GM19438 (cell line): ENCODE data around the gene EMD.

Source experiments
- ATAC-seq: cut with Tn5 transposase; IDR thresholded peaks from one replicate; pipeline ENCODE4 v1.9.1; 2021; ENCODE audit warnings: low read depth; ENCODE audit not compliant: unreplicated experiment

The EMD gene

DNA sequence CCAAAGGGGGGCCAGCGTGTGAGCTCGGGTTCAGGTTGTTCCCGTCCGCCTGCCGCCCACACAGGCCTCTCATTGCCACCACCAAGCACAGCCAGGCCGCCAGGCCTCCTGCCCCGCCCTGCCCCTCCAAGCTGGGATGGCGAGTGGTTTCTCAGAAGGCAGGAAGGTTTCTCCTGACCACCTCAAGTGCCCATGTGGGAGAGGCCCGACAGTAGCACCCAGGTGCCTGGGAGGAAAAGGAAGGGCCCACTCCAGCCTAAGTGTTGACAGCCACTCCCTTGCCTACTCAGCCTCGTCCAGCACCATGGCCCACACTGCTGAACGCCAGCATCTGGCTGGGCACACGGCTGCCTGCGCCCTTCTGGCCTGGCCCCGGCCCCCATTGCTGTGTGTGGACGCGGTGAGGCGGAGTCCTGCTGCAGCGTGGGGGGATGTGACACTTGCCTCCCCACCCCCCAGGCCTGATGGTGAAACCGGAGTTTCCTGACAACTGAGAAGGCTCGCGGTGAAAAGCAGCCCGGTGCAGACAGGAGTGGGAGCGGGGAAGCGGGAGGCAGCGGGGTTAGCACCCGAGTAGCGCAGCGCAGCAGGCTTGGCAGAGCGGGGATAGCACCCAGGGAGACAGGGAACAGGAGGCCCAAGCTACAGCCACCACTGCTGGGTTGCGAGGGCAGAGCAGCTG lies 23.9 kb upstream of the EMD start:
- ATAC-seq = no peak

DNA sequence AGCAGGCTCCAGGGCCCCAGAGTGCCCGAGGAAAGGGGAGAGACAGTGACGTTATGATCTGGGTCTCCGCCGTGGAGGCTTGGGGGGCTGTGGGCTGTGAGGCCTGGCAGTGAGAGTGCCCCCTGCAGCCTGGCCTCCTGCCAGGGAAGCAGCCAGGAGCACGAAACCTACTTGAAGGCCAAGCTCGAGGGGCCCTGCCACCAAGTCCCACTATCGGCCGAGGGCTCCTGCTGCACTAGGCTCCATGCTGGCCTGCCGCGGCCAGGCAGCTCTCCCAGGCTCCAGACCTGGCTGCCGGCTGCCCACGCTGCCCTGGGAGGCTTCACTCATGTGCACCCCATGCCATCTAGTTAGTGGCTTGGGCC lies 23.3 kb upstream of the EMD start:
- ATAC-seq = no peak

DNA sequence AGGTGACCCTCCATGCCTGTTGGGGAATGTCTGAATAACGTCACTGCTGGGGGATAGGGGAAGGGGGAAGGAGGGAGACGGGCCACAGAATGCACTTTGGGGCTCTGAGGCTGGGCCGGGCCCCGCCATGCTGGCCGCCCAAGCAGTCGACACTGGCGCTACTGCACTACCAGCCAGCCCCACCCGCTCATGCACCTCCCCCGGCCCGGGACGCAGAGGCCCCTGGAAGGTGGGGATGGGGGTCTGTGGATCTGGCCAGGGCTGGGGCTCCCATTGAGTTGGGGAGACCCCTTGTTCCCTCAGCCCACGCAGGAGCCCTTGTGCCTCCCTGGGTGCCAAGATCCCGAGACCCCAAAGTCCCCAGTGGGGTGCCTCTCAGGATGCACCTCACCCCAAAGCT lies 22.5 kb upstream of the EMD start:
- no peak for ATAC-seq

DNA sequence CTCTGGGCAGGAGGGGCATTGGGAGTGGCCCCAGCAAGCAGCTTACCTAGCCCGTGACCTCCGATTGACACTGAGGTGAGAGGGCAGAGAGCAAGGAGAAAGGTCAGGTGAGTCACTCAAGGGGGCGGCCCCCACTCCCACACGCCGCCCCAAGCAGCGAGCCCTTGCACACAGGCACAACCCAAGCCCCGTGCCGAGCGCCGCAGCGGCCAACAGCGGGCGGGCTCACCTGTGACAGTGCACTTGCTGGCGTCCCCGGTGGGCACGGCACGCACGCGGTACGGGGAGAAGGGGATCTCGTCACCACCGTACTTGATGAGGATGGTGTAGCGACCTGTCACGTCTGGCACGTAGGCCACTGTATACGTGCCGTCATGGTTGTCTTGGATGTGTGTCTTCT lies 21.9 kb upstream of the EMD start:
- ATAC-seq = no peak

DNA sequence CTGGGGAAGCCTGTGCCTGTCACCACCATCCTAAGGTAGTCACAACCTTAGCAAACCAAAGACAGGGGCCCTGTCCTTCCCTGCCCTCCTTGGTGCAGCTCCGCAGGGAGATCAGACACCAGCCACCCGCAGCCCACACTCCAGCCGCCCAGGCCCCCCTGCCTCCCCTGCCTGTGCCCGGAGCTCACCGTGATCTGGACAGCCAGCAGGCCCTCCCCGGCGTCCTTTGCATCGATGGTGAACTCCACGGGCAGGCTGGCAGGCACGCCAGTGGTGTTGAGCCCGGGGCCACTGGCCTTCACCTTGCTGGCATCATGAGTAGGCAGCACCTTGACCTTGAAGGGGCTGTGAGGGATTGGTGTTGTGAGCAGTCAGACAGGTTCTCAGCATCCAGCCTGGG lies 21.1 kb upstream of the EMD start:
- no peak for ATAC-seq

DNA sequence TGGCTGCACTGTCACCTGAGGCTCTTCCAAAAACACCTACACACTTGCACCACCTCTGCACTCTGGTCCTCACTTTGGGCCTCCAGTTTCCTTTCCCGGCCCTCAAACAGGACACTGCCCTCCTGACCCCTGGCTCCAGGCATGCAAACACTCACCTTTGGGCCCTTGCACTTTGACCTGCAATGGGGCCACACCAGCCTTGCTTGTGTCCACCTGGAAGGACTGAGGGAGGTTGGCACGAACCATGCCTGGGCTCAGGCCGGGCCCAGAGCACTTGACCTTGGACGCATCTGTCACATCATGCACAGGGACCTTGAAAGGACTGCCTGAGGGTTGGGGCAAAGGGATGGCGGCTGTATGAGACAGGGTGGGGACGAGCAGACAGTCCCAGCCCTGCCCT lies 20.3 kb upstream of the EMD start:
- no peak for ATAC-seq

DNA sequence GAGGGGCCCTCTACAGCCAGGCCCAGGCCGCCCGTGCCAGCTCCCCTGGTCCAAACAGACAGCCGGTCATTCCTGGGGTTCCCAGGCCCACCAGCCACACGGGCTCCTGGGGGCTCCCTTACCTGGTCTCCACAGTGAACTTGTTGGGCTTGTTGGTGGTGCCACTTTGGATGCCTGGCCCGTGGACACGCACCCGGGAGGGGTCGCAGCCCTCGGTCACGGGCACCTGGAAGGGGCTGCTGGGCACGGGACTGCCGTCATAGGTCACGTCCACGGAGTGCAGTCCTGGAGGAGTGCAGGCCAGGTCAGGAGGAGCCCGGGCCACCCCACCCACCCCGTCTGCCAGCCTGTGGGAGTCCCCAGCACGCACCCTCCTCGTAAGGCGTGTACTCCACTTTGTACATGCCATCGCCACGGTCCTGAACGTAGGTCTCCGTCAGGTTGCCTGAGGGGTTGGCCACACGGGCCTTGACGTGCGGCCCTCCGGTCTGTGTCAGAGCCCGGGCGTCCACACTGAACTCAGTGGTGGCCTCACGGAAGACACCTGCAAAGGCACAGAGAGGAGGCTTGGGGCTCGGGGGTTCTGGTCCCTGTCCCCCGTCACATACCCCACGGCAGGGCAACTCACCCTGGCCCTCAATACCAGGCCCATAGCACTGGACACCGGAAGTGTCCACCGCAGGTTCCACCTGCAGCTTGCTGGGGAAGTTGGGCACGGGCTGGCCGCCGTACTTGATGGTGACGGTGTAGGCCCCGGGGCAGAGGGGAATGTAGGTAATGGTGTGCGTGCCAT lies 19.5 kb upstream of the EMD start:
- no peak for ATAC-seq

DNA sequence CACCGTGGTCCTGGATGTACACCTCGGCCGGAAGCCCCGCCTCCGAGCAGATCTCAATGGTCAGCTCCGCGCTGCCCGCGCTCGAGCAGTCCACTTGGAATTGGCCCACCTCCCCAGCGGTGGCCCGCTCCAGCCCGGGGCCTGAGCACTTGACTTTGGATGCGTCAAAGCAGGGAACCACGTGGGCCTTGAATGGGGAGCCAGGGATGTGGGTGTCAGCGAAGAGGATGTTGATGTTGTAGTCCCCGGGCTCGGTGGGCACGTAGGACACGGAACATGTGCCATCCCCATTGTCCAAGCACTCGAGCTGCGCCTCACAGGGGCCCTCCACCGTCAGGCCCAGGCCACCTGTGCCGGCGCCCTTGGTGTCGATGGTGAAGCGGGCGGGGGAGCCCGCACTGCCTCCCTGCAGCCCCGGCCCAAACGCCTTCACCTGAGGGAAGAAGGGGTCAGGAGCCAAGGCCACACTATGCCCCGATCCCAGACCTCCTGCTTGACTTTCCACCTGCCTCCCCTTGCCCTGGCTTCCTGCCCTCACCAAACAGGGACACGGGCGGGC lies 18.9 kb upstream of the EMD start:
- ATAC-seq = no peak

DNA sequence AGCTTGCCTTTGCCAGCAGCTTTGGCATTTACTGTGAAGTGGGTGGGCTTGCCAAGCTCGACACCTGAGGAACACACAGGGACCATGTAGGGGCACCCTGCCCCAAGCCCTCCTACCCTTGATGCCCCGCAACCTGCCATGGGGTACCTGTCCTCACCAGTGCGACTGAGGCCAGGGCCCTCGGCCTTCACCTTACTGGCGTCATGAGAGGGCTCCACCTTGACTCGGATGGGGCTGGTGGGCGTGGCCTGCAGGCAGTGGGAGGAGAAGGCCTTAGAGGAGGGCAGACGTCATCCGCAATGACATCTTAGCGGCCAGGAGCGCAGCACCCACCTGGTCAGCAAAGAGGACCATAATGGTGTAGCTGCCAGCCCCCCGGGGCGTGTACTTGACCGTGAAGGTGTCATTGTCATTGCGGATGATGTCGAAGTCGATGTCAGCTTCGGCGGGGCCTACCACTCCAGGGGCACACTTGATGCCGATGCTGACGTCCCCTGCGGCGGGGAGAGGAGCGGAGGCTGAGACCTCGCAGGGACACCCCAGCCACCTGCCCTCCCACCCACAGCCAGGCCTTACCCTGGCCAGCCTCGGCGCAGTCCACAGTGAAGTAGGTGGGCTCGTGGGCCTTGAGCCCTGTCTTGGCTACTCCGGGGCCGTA lies 16.9 kb upstream of the EMD start:
- no peak for ATAC-seq

DNA sequence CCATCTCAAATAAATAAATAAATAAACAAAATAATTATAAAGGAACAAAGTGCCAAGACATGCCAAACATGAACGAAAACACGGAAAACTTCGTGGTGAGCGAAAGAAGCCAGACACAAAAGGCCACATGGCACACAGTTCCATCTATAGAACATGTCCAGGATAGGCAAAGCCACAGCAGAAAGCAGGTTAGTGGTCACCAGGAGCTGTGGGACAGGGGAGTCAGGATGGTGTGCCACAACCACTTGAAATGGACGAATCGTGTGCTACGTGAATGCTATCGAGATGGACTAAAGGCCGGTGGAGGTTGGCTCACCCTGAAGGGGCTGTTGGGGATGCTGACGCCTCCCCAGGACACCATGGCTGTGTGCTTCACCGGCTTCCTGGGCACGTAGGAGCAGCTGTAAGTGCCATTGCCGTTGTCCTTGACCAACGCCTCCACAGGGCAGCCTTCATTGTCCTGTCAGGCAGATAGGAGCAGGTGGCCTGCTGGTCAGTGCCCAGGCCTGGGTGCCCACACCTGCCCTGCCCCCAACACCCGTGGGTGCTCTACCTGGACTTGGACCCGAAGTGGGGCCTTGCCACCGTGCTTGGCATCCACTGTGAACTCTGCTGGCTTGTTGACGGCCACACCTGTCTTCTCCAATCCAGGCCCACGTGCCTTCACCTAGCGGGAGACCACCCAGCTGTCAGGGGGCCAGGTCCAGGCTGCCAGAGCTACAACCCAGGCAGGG lies 15.2 kb upstream of the EMD start:
- ATAC-seq = no peak

DNA sequence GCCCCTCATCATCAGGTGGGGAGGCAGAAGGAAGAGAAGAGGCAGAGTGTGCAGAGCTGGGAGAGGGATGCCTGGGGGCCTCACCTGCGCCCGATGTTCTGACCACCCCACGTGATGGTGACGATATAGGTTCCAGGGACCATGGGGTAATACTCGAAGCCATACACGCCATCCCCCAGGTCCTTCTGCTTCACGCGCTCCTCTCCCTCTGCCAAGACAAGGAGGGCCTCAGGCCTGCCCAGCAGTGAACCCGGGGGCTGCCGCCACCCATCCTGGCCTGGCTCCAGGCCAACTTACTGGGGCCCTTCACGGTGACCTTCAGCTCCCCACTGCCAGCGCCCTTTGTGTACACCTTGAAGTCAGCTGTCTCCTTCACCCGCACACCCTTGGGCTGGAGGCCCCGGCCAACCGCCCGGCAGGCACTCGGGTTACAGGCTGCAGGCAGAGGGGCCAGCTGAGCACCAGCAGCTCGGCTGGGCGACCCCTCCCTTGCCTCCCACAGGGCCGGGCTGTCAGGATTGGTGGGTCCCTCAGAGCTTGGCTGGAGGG lies 14.0 kb upstream of the EMD start:
- ATAC-seq = no peak

DNA sequence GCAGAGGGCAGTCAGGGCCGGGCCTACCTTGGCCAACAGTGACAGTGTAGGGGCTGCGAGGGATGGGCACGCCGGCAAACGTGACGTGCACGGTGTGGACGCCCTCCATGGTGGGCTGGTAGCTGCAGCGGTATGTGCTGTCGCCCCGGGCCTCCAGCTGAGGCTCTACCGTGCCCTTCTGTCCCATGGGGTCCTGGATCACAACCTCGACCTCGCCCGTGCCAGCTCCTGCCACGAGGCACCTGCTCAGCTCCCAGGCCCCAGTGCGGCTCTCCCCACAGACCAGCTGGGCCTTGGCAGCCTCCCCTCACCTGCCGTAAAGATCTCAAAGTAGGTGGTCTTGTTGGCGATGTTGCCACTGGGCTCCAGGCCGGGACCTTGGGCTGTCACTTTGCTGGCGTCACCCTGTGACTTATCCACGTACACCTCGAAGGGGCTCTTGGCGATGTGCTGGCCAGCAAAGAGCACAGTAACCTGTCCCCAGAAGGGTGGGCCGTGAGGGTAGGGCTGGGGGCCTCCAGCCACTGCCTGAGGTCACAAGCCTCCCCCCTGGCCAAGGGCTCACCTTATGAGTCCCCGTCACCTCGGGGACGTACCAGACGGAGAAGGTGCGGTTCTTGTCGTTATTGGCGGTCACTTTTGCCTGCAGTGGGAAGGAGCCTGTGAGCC lies 13.0 kb upstream of the EMD start:
- no peak for ATAC-seq

DNA sequence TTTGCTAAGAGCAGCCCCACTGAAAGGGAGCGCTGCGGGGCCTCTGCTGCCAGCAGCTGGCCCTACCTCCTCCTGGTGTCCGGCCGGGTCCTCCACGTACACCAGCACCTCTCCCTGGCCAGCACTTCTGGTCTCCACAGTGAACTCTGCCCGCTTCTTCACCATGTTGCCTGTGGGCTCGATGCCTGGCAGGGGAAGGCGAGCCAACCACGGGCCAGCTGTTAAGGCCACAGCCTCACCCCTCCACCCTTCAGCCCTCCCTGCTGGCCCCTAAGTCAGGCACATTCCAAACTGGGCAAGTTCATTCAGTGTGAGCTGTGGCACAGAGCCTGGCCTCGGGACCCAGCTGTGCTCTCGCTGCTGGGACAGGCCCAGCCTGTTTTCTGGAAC lies 12.4 kb upstream of the EMD start:
- ATAC-seq = no peak

DNA sequence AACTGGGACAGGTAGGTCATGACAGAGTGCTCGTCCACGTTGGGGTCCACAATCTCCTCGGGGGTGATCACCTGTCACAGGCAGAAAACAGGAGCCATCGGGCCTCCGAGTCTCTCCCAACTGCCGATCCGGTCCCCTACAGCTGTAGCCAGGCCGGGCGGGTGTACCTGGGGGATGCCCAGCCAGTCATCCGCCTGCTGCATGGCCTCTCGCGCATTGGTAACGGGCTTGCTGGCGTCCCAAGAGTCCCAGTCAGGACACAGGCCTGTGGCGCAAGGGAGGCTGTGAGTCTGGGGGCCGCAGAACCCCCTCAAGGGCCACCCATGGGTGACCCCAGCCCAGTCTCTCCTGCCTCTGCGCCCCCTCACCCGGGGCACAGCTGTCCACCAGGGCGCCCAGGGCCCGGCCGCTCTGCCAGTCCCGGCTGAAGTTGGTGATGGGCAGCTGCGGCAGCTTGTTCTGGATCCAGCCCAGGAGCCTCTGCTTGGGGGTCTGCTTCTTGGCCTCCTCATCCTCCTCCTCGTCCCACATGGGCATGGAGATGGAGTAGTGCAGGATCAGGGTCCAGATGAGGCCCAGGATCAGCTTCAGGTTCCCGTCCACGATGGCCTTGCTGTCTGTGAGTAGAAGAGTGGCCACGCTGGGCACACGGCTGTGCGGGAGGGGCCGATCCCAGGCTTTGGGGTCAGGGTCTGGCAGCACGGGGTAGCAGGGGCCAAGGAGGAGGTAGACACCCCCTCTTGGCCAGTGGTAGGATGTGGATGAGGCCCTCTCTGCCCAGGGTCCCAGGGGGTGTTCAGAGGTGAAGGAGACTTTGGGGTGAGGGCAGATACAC lies 11.4 kb upstream of the EMD start:
- ATAC-seq = no peak

DNA sequence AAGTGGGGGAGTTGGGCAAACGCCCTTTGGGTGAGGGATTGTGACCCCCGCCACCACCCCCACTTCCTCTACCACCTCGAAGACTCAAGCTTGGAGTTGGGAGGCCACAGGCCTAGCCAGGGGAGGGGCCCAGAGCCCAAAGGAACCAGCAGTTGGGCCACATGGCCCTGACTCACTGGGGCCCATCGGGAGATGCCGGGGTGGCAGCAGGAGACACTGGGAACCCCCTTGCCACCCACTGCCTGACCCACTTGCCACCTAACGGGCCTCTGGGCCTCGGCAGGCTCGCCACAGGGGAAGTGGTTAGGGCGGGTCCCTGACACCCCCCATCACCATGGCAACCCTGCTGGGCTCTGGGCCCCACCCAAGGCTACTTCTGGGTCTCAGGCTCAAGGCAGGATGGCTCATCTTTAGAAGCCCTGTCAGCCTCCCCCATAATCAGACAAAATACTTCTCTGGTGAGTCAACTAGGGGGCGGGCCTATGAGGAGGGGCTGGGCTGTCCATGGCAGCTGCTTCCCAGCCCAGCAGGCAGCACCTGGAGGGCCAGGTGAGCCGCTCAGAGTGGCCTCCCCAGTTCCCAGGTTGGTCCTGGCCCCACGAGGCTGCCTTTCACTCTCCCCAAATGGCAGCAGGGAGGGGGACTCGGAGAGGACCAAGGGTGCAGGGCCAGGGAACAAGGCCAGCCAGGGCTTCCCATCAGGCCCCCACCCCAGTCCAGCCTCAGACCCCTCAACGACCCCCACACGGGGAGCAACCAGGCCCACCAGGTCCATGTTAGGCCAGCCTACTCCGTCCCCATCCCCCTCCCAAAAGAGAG lies 10.3 kb upstream of the EMD start:
- ATAC-seq = no peak

DNA sequence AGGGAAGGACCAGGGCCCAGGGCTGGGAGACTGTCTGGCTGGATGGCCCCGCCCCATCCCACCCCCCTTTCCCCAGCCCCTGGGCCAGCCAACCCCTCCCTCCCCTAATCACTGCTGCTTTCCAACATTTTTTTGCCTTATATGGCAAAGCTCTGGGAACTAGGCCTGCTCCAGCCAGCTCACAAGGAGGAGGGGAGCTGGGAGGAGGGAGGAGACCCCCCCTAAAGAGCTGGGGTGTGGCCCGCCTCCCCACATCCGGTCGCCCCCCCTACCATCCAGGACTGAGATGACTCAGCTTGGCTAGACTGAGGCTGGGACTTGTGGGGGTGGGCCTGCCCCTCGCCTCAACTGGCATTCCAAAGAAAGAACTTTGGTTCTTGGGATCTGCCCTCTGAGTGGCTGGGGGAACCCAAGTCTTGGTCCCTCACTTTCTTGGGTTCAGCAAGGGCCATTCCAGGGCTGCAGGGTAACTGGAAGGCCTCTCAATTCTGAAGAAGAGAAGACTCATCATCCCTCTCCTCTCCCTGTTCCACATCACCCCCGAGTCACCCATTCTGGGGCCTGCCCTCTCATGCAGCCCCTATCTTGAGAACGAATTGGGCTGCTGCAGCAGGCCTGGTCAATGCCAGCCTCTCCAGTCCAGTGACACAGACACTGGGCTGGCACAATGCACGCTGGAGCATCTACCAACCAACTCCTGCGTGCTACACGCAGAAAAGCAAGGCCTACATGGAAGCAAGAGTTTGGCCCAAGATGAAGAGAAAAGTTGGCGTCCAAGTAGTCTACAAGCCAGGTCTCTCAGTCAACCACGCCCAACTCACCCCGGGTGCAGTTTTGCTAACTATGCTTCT lies 9.4 kb upstream of the EMD start:
- no peak for ATAC-seq

DNA sequence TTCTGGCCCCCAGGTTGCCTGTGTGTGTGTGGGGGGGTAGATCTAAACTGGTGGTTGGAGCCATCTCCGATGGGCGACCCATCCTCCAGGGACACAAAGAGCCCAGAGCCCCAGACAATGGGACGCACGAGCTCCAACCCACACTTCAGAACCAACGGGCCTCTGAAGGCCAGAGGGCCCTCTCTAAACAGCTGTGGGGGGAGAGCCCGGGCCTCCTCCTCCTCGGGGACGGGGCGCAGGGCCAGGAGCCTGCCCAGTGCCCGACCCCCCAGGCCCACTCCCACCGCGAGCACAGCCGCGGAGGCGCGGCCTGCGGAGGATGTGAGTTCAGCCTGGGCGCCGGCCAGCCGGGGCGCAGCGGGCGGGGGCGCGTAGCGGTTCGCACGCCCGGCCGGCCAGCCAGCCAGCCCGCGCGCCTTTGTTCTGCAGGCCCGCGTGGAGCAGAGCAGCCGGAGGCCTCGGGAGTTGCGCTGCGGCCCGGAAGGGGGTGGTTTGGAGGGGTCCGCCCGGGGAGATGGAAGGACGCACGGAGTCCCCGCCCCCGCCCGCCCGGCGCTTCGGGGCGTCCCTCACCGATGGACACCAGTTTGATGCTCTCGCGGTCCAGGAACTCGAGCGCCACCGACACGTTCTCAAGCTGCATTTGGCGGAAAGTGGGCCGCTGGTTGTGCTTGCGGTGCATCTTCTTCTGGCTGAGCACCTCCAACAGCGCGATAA lies 8.6 kb upstream of the EMD start:
- ATAC-seq = no peak
